Testis (tissue), 2 donors: Measurements from ENCODE around the gene CNTFR.

Experiments used
- CTCF ChIP-seq, 3 experiments: fragments of 450-650 bp in 2 of 3; fragments of 200-600 bp in 1 of 3; sonication (generic) in 1 of 3; IDR thresholded peaks; one replicate each; pipeline ENCODE4 v1.5.1; 2016 to 2019; ENCODE audit warnings: antibody characterized with exemption in 3 of 3, mild to moderate bottlenecking in 2 of 3, moderate library complexity in 1 of 3
- POLR2A ChIP-seq: fragments of 450-650 bp; IDR thresholded peaks from one replicate; pipeline ENCODE4 v1.6.1; 2017; ENCODE audit warnings: antibody characterized with exemption, mild to moderate bottlenecking, moderate library complexity

DNA sequence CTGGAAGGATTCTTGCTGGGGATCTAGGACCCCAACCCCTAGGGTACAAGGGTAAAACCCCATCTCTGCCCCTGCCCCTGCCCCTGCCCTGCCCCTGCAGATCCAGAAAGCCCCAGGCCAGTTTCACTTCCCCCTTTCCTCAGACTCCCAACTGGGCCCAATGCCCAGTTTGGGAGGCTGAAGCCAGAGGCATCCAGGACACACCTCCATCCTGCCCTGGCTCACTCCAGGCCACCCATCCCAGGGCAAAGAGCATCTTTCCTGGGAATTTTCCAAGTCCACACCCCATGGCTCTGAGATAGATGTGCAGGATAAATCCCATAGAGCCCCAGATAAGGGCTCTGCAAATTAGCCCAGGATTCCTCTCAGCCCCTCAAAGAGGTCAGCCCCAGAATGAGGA is 17.4 kb downstream of the CNTFR start:
- TF ChIP-seq CTCF (IDR thresholded peaks at IDR 0.05) (no peak), POLR2A (no peak)
